Measurements from ENCODE around the gene CLCN5. TPM values are rescaled to one million over a fixed set of nuclear protein-coding genes. Genes with fewer than 3 reads are reported as not detected.

The CLCN5 gene
- total RNA-seq, 1 experiment from 2014 or later, result 13.6 TPM

- no peaks in the 10 kb centered on the region for H3K27me3 Mint-ChIP-seq (ENCODE audit: unreplicated experiment)
- H3K36me3 Mint-ChIP-seq (ENCODE audit: insufficient read depth, unreplicated experiment), result peaks cover 7% of the 10 kb centered on the region
- intact Hi-C loops (cut with micrococcal nuclease; ENCODE audit: unreplicated experiment), result no loop called here
- H3K27ac Mint-ChIP-seq (ENCODE audit: unreplicated experiment), result no peak overlapping the region
- BruUV-seq (replicated peaks), result no TSS peak
- no peak overlapping the region for H3K4me3 Mint-ChIP-seq (ENCODE audit: low read depth, unreplicated experiment)
- H3K4me1 Mint-ChIP-seq (ENCODE audit: low read depth, unreplicated experiment), result peaks cover 14% of the 10 kb centered on the region
- CTCF ChIA-PET, result no interaction called here
- TF ChIP-seq CTCF (IDR thresholded peaks at IDR 0.05; ENCODE audit: unreplicated experiment), result no peak
- no peak for DNase-seq
- no peaks in the 10 kb centered on the region for H3K9me3 Mint-ChIP-seq (ENCODE audit: low read depth, unreplicated experiment)
Observed at GRCh38 chrX:50068285-50068563, 145.8 kb downstream of the CLCN5 start.

- no peak overlapping the region for H3K4me3 Mint-ChIP-seq (ENCODE audit: low read depth, unreplicated experiment)
- H3K4me1 Mint-ChIP-seq (ENCODE audit: low read depth, unreplicated experiment), result peaks cover 14% of the 10 kb centered on the region
- H3K9me3 Mint-ChIP-seq (ENCODE audit: low read depth, unreplicated experiment), result no peaks in the 10 kb centered on the region
- no TSS peak for BruUV-seq (replicated peaks)
- no peak for TF ChIP-seq CTCF (IDR thresholded peaks at IDR 0.05; ENCODE audit: unreplicated experiment)
- no peak for DNase-seq
- H3K36me3 Mint-ChIP-seq (ENCODE audit: insufficient read depth, unreplicated experiment), result peaks cover 7% of the 10 kb centered on the region
- intact Hi-C loops (cut with micrococcal nuclease; ENCODE audit: unreplicated experiment), result no loop called here
- CTCF ChIA-PET, result no interaction called here
- H3K27ac Mint-ChIP-seq (ENCODE audit: unreplicated experiment), result no peak overlapping the region
- H3K27me3 Mint-ChIP-seq (ENCODE audit: unreplicated experiment), result no peaks in the 10 kb centered on the region
Observed at GRCh38 chrX:50068893-50069292, 146.5 kb downstream of the CLCN5 start.

- Mint-ChIP-seq H3K27ac (ENCODE audit: unreplicated experiment) (no peak overlapping the region), H3K4me1 (ENCODE audit: low read depth, unreplicated experiment) (peaks cover 14% of the 10 kb centered on the region), H3K9me3 (ENCODE audit: low read depth, unreplicated experiment) (no peaks in the 10 kb centered on the region), H3K36me3 (ENCODE audit: insufficient read depth, unreplicated experiment) (peaks cover 7% of the 10 kb centered on the region), H3K4me3 (ENCODE audit: low read depth, unreplicated experiment) (no peak overlapping the region), H3K27me3 (ENCODE audit: unreplicated experiment) (no peaks in the 10 kb centered on the region)
- intact Hi-C loops (cut with micrococcal nuclease; ENCODE audit: unreplicated experiment), result no loop called here
- TF ChIP-seq CTCF (IDR thresholded peaks at IDR 0.05; ENCODE audit: unreplicated experiment), result no peak
- no TSS peak for BruUV-seq (replicated peaks)
- no peak for DNase-seq
- CTCF ChIA-PET, result no interaction called here
Observed at GRCh38 chrX:50071494-50071893, 149.1 kb downstream of the CLCN5 start.

GRCh38 chrX:50072110-50072509 lies 149.7 kb downstream of the CLCN5 start:
- peaks cover 11% of the 10 kb centered on the region for H3K4me1 Mint-ChIP-seq (ENCODE audit: low read depth, unreplicated experiment)
- no peak for DNase-seq
- H3K36me3 Mint-ChIP-seq (ENCODE audit: insufficient read depth, unreplicated experiment), result peaks cover 6% of the 10 kb centered on the region
- CTCF ChIA-PET, result interaction anchor here (0.8 kb wide), 1 partner anchor 153 kb away, joined by 3 read pairs; no protein-coding TSS in a partner anchor
- H3K4me3 Mint-ChIP-seq (ENCODE audit: low read depth, unreplicated experiment), result no peak overlapping the region
- no peak overlapping the region for H3K27ac Mint-ChIP-seq (ENCODE audit: unreplicated experiment)
- intact Hi-C loops (cut with micrococcal nuclease; ENCODE audit: unreplicated experiment), result no loop called here
- BruUV-seq (replicated peaks), result no TSS peak
- H3K27me3 Mint-ChIP-seq (ENCODE audit: unreplicated experiment), result no peaks in the 10 kb centered on the region
- no peak for TF ChIP-seq CTCF (IDR thresholded peaks at IDR 0.05; ENCODE audit: unreplicated experiment)
- H3K9me3 Mint-ChIP-seq (ENCODE audit: low read depth, unreplicated experiment), result no peaks in the 10 kb centered on the region

GRCh38 chrX:50073601-50074000 lies 151.2 kb downstream of the CLCN5 start:
- BruUV-seq (replicated peaks), result no TSS peak
- no peaks in the 10 kb centered on the region for H3K9me3 Mint-ChIP-seq (ENCODE audit: low read depth, unreplicated experiment)
- CTCF ChIA-PET, result no interaction called here
- intact Hi-C loops (cut with micrococcal nuclease; ENCODE audit: unreplicated experiment), result no loop called here
- H3K27ac Mint-ChIP-seq (ENCODE audit: unreplicated experiment), result no peak overlapping the region
- DNase-seq, result no peak
- H3K27me3 Mint-ChIP-seq (ENCODE audit: unreplicated experiment), result no peaks in the 10 kb centered on the region
- no peaks in the 10 kb centered on the region for H3K4me1 Mint-ChIP-seq (ENCODE audit: low read depth, unreplicated experiment)
- no peak overlapping the region for H3K4me3 Mint-ChIP-seq (ENCODE audit: low read depth, unreplicated experiment)
- H3K36me3 Mint-ChIP-seq (ENCODE audit: insufficient read depth, unreplicated experiment), result no peaks in the 10 kb centered on the region
- TF ChIP-seq CTCF (IDR thresholded peaks at IDR 0.05; ENCODE audit: unreplicated experiment), result no peak

All from Calu3 (cell line).